K562 (cell line): Measurements from ENCODE around the gene LRRC47. TPM values are rescaled to one million over a fixed set of nuclear protein-coding genes. Genes with fewer than 3 reads are reported as not detected.
A peak's percentile ranks its signal among the peaks of the same experiment; 100 is the strongest.

Experiments
- CREM ChIP-seq: IDR thresholded peaks from 2 replicates; pipeline ENCODE4 v1.6.1; 2014; ENCODE audit warnings: antibody characterized with exemption, low read depth
- CXXC5 ChIP-seq: fragments of 250-450 bp; sonication (Bioruptor Pico); IDR thresholded peaks from 2 replicates; pipeline ENCODE4 v1.8.0; 2022; ENCODE audit warnings: inconsistent platforms, mild to moderate bottlenecking, moderate library complexity
- DMBX1 ChIP-seq: fragments of 250-450 bp; sonication (Bioruptor Pico); IDR thresholded peaks from 2 replicates; pipeline ENCODE4 v1.8.0; 2022; ENCODE audit warnings: inconsistent platforms, mild to moderate bottlenecking, moderate library complexity, borderline replicate concordance
- HCFC1 ChIP-seq: IDR thresholded peaks from 2 replicates; pipeline ENCODE4 v1.6.1; 2012; ENCODE audit warnings: low read depth, low read length, improper control_type of control experiment
- MAFG ChIP-seq: fragments of 450-650 bp; conservative IDR thresholded peaks from 2 replicates; pipeline ENCODE4 v1.6.1; 2016; ENCODE audit warnings: missing genetic modification characterization, missing compliant biosample characterization
- MAZ ChIP-seq, 2 experiments: fragments of 450-650 bp in 1 of 2; sonication (generic) in 1 of 2; formaldehyde crosslinking; IDR thresholded peaks in 1 of 2; conservative IDR thresholded peaks in 1 of 2; 2 replicates each; pipeline versions ENCODE4 v1.4.0 to v1.5.0; 2020; ENCODE audit warnings: mild to moderate bottlenecking in 1 of 2, missing genetic modification reagents in 1 of 2
- NBN ChIP-seq: fragments of 450-650 bp; IDR thresholded peaks from 2 replicates; pipeline ENCODE4 v1.6.1; 2016; ENCODE audit warnings: low read depth, mild to moderate bottlenecking
- NONO ChIP-seq, 2 experiments: fragments of 200-400 bp in 1 of 2; fragments of 450-650 bp in 1 of 2; formaldehyde crosslinking in 1 of 2; IDR thresholded peaks; 2 replicates each; pipeline ENCODE4 v1.6.1; 2017; ENCODE audit warnings: low read depth in 2 of 2, mild to moderate bottlenecking in 2 of 2, moderate library complexity in 2 of 2, low read length in 1 of 2
- RBBP5 ChIP-seq: fragments of 200-600 bp; sonication (generic); IDR thresholded peaks from 2 replicates; pipeline ENCODE4 v1.6.1; 2012; ENCODE audit warnings: borderline replicate concordance, mild to moderate bottlenecking, low read length, control low read depth, inconsistent platforms; ENCODE audit not compliant: insufficient read depth, poor library complexity, severe bottlenecking
- RBM15 ChIP-seq: fragments of 200-400 bp; formaldehyde crosslinking; IDR thresholded peaks from 2 replicates; pipeline ENCODE4 v1.6.1; 2018; ENCODE audit warnings: mild to moderate bottlenecking, low read length, moderate library complexity; ENCODE audit not compliant: insufficient read depth
- SIX5 ChIP-seq, 2 experiments: IDR thresholded peaks; 2 replicates each; pipeline ENCODE4 v1.6.1; 2011; ENCODE audit warnings: low read length in 2 of 2, borderline replicate concordance in 1 of 2, low read depth in 1 of 2, mild to moderate bottlenecking in 1 of 2, moderate library complexity in 1 of 2; ENCODE audit not compliant: insufficient read depth in 1 of 2
- SREBF2 ChIP-seq: sonication (generic); formaldehyde crosslinking; IDR thresholded peaks from 2 replicates; pipeline ENCODE4 v1.4.0; 2020; ENCODE audit warnings: mild to moderate bottlenecking, missing genetic modification reagents
- STAT5B ChIP-seq: fragments of 250-450 bp; sonication (Bioruptor Pico); IDR thresholded peaks from 2 replicates; pipeline ENCODE4 v1.8.0; 2021; ENCODE audit warnings: mild to moderate bottlenecking, inconsistent platforms
- ZBTB7A ChIP-seq: IDR thresholded peaks from 2 replicates; pipeline ENCODE4 v1.6.1; 2011; ENCODE audit warnings: low read depth, mild to moderate bottlenecking, low read length, moderate library complexity, borderline replicate concordance; ENCODE audit not compliant: control insufficient read depth
- ZNF583 ChIP-seq: fragments of 250-450 bp; sonication (Bioruptor Pico); IDR thresholded peaks from 2 replicates; pipeline ENCODE4 v1.4.0; 2020
- polyA plus RNA-seq, 8 experiments: library from polyadenylated mRNA; depleted of rRNA in 4 of 8; stranded (reverse) in 5 of 8; unstranded in 3 of 8; fragments of >200 nt; fragmentation: Nextera tagmentation in 2 of 8; fragmentation: Illumina TruSeq in 1 of 8; extraction: Ambion mirVana in 2 of 8; extraction: Trizol in 1 of 8; gene quantifications; 2 replicates each; pipeline versions ENCODE4 v1.2.1 to v1.2.3, GENCODE V29; 2011 to 2014; ENCODE audit warnings: inconsistent platforms in 1 of 8, missing spikeins in 1 of 8
- total RNA-seq, 7 experiments: library from RNA; depleted of rRNA in 6 of 7; stranded (reverse); fragments of >200 nt in 6 of 7; fragmentation: Illumina TruSeq in 2 of 7; extraction: Trizol in 2 of 7; gene quantifications; 2 replicates each; pipeline versions ENCODE4 v1.2.1 to v1.2.3, GENCODE V29; 2011 to 2021; ENCODE audit warnings: low replicate concordance in 1 of 7
- TF ChIP-seq, protein P1 (sequence below), 2 experiments: IDR thresholded peaks; 2 replicates each; pipeline ENCODE4 v1.6.1; 2012; ENCODE audit warnings: improper control_type of control experiment in 2 of 2, low read depth in 2 of 2, low read length in 2 of 2, borderline replicate concordance in 1 of 2
- TF ChIP-seq, protein P2 (sequence below): sonication (generic); formaldehyde crosslinking; IDR thresholded peaks from 2 replicates; pipeline ENCODE4 v1.8.1; 2023; ENCODE audit warnings: mild to moderate bottlenecking, missing genetic modification reagents, moderate library complexity
- TF ChIP-seq, protein P3 (sequence below), 2 experiments: fragments of 450-650 bp in 1 of 2; sonication (generic) in 1 of 2; formaldehyde crosslinking in 1 of 2; IDR thresholded peaks in 1 of 2; conservative IDR thresholded peaks in 1 of 2; 2 replicates each; pipeline versions ENCODE4 v1.6.1 to v1.8.1; 2016 to 2023; ENCODE audit warnings: mild to moderate bottlenecking in 2 of 2, moderate library complexity in 2 of 2, inconsistent platforms in 1 of 2, missing genetic modification reagents in 1 of 2

LRRC47 gene
- total and polyA plus RNA-seq, 9 of the 15 experiments (the other 6 are each of a cell fraction or from before 2014, with no cell fraction given), result 4.6 to 68.0 (median 35.9) TPM

DNA sequence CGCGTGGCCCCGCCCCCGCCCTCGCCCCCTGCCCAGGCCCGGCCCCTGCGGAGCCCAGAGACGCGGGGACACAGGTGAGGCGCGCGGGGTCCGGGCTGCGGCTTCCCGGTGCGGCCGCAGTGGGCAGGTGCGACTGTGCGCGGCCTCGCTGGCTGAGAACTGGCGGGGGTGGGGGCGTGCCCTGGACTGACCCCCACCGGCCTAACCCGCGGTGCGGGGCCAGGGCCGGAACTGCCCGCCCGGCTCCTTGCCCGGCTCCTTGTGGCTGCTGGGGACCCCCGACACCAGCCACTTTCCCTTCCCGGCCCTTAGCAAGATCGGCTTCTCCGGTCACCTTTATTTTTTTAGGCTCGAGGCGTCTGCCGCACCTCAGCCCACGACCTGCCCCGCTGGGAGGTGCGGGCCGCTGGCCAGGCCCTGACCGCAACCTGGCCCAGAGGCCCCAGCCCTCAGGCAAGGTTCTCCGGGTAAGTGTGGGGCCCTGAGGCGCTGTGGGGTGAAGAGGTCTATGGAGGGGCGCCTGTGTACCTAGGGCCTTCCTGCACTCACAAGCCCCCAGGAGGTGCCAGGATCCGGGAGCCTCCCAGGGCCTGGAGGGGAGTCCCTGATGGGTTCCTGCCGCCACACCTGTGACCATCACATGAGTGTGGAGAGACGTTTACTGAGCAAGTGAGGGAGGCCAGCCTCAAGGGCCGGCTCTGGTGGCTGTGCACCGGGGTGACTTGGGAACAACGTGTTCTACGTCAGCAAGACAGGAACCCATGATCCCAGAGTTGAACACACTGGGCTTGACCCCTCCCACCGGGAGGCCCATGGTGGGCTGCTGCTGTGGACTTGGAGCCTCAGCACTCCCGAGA is 23.4 kb downstream of the LRRC47 start, which contains the start of gene SMIM1 (continued):
- no peak for TF ChIP-seq NONO (IDR thresholded peaks at IDR 0.05; ENCODE audit: low read depth in 2 of 2, low read length in 1 of 2)
- no peak for TF ChIP-seq STAT5B (CRISPR knock-in tag)
- TF ChIP-seq ZNF583, result peak; percentile 8; the same call in 1 of the 2 replicates
- TF ChIP-seq MAFG (tag), result no peak
- peak; percentile 49 for TF ChIP-seq CXXC5
- TF ChIP-seq ZBTB7A, result peak; percentile 70; the same call in 1 of the 2 replicates
- TF ChIP-seq RBBP5, result peak; percentile 66
- TF ChIP-seq SIX5 (IDR thresholded peaks at IDR 0.05; ENCODE audit: borderline replicate concordance in 1 of 2, insufficient read depth in 1 of 2, low read depth in 1 of 2, low read length in 2 of 2), result no peak
- TF ChIP-seq, protein P1, sequence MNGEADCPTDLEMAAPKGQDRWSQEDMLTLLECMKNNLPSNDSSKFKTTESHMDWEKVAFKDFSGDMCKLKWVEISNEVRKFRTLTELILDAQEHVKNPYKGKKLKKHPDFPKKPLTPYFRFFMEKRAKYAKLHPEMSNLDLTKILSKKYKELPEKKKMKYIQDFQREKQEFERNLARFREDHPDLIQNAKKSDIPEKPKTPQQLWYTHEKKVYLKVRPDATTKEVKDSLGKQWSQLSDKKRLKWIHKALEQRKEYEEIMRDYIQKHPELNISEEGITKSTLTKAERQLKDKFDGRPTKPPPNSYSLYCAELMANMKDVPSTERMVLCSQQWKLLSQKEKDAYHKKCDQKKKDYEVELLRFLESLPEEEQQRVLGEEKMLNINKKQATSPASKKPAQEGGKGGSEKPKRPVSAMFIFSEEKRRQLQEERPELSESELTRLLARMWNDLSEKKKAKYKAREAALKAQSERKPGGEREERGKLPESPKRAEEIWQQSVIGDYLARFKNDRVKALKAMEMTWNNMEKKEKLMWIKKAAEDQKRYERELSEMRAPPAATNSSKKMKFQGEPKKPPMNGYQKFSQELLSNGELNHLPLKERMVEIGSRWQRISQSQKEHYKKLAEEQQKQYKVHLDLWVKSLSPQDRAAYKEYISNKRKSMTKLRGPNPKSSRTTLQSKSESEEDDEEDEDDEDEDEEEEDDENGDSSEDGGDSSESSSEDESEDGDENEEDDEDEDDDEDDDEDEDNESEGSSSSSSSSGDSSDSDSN (IDR thresholded peaks at IDR 0.05; ENCODE audit: borderline replicate concordance in 1 of 2, low read depth in 2 of 2, low read length in 2 of 2), result peak in 1 of 2 experiments; percentile 82; a peak in 2 of 4 replicates
- peak; percentile 52 to 61; a peak in 3 of 4 replicates for TF ChIP-seq MAZ (CRISPR knock-in tag; conservative IDR thresholded peaks at IDR 0.05 in 1 of 2, IDR thresholded peaks at IDR 0.05 in 1 of 2)
- TF ChIP-seq, protein P2, sequence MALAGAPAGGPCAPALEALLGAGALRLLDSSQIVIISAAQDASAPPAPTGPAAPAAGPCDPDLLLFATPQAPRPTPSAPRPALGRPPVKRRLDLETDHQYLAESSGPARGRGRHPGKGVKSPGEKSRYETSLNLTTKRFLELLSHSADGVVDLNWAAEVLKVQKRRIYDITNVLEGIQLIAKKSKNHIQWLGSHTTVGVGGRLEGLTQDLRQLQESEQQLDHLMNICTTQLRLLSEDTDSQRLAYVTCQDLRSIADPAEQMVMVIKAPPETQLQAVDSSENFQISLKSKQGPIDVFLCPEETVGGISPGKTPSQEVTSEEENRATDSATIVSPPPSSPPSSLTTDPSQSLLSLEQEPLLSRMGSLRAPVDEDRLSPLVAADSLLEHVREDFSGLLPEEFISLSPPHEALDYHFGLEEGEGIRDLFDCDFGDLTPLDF (CRISPR knock-in tag), result no peak
- TF ChIP-seq RBM15, result no peak
- no peak for TF ChIP-seq DMBX1 (CRISPR knock-in tag)
- TF ChIP-seq, protein P3, sequence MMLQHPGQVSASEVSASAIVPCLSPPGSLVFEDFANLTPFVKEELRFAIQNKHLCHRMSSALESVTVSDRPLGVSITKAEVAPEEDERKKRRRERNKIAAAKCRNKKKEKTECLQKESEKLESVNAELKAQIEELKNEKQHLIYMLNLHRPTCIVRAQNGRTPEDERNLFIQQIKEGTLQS (IDR thresholded peaks at IDR 0.05), result no peak
- TF ChIP-seq, protein P3 (CRISPR knock-in tag; conservative IDR thresholded peaks at IDR 0.05), result no peak
- TF ChIP-seq CREM, result peak; percentile 76
- TF ChIP-seq SREBF2 (CRISPR knock-in tag), result 0 out of 2 replicates have a peak, but pooled peaks have one; percentile 44
- TF ChIP-seq NBN, result no peak
- TF ChIP-seq HCFC1, result no peak
